CD4-positive, alpha-beta T cell treated with Interleukin-15 for 4 hours (primary cell): ENCODE measurements around the gene TPRG1.

Source experiments
- DNase-seq: peaks from one replicate; pipeline ENCODE4 v3.0.0-alpha.2; 2020; ENCODE audit warnings: low spot score

The TPRG1 gene

DNA sequence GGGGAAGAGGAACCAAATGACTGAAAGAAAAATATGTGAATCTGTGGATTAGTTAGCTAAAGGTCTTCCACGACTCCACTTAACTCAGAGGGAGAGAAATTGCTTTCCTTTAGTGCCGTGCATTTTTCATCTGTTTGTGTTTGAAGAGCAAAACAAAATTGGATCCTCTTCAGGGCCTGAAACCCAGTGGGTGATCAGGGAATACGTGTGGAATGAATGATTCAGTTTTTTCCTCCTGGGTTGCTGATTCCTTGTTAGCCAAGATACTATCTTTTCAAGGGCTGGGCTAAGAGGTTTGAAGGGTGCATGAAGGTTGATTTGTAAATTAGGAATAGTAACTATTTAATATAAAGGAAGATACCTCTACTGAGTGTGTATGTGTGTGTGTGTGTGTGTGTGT lies 61.0 kb downstream of the TPRG1 start:
- DNase-seq: no peak

GRCh38 chr3:189233225-189233858 lies 61.6 kb downstream of the TPRG1 start:
- peak; percentile 5 for DNase-seq

GRCh38 chr3:189235214-189235613 lies 63.4 kb downstream of the TPRG1 start:
- no peak for DNase-seq

- DNase-seq: no peak
Observed at GRCh38 chr3:189236352-189236751, 64.6 kb downstream of the TPRG1 start.

GRCh38 chr3:189237526-189237925 lies 65.8 kb downstream of the TPRG1 start:
- DNase-seq: no peak

- no peak for DNase-seq
Observed at GRCh38 chr3:189238071-189238470, 66.3 kb downstream of the TPRG1 start.

GRCh38 chr3:189239616-189240015 lies 67.8 kb downstream of the TPRG1 start:
- no peak for DNase-seq

DNA sequence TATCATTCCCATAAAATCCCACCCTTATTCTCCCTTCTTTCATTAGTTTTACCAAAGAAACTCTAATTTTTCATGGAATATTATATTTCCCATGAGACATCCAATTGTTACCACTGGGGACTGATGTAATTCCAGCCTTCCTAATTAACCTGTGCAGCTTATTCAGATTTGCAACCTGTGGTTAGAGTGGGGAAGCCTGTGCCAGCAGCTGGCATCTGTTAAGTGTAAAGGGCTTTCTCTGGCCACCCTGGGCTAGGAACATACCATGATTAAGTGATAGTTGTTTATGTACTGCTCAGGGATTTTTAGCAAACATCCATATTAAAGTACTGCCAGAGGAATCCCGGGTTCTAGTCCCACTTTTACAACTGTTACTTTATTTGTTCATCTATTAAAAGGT lies 78.2 kb downstream of the TPRG1 start:
- DNase-seq: no peak

- DNase-seq: no peak
Observed at GRCh38 chr3:189258261-189258660, 86.5 kb downstream of the TPRG1 start.

DNA sequence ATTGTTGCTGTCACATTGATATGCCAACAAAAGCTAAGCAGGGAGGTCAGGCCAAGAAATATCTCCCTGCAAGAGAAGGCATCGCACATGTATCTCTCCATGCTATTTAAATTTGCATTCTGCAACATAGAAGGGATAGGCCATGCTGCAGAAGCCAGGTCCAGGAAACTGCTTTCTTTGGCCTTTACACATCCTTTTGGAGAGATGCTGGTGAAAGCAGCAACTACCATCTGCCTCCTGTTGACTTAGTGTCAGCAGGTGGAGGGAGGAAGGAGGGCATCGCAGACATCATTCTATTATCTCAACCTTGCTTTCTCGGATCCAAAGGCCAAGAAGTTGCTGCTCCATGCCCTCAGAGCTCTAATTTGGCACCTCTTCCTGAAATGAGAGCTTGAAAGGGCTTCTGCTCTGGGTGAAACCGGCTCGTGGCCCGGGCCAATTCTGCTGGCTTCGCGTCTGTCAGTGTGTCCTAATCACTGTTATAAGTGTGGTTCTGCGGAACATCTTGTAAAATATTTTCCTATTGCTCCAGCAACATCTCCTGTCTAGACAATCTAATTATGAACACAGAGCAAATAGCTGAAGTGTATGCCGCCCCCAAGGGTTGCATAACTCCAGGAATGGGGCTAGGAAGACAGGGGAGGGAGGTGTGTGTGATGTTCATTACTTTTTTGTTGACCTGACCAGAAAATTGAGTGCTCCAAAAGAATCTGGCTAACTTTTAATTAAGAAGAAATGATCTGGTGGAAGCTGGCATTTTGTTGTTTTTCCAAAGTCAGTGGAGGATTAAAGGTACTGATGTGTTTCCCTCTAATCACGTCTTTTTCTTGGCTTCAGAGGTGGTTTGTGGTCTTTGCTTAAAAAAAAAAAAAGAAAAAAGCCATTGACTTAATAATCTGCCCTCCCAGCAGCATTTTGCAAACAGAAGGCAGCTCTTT lies 89.1 kb downstream of the TPRG1 start:
- DNase-seq: no peak

GRCh38 chr3:189262746-189263145 lies 91.0 kb downstream of the TPRG1 start:
- no peak for DNase-seq

GRCh38 chr3:189267981-189268613 lies 96.3 kb downstream of the TPRG1 start:
- DNase-seq: no peak

- no peak for DNase-seq
Observed at GRCh38 chr3:189269365-189269764, 97.6 kb downstream of the TPRG1 start.

DNA sequence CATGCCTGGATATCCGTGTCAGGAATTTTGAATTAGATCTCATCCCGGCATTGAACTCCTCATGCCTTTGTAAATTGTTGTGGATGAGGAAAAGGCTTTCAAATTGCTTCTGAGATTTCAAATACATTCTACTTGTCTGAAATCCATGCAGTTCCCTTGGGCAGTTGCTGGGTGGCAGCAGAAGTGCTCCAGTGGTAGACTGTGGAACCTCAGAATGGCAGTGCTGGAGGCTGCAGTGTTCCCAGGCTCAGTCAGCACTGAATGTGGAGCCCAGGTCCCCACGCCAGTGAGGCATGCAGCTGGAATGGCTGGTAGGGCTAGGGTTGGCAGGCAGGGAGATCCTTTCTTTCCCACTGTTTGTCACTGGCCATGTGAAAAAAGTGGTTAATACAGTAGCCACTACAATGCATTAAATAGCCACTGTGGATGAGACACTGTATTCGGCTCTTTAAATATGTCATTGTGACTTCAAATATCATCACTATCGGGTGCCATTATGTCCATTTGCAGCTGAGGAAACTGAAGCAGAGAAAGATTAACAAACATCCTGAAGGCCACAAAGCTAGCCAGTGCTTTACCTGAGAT lies 98.6 kb downstream of the TPRG1 start:
- peak; percentile 32 for DNase-seq

GRCh38 chr3:189272500-189273119 lies 100.8 kb downstream of the TPRG1 start:
- DNase-seq: peak; percentile 12

- no peak for DNase-seq
Observed at GRCh38 chr3:189273736-189274135, 102.0 kb downstream of the TPRG1 start.

DNA sequence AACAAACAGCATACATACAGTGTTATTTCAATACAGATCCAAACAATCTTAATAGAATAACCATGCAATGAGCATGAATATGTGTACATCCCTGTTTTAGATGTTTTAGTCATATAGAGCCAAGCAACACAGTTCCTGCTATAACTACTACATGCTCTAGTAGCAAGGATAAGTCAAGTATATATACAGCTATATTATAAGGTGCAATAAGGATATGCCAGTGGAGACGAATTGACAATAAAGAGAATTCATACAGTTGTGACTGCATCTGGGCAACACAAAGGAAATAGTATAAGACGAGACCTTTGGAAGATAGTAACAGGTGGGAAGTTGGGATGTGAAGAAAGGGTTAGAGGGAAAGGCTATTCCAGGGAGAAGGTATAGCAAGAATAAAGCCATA lies 103.4 kb downstream of the TPRG1 start:
- no peak for DNase-seq

DNA sequence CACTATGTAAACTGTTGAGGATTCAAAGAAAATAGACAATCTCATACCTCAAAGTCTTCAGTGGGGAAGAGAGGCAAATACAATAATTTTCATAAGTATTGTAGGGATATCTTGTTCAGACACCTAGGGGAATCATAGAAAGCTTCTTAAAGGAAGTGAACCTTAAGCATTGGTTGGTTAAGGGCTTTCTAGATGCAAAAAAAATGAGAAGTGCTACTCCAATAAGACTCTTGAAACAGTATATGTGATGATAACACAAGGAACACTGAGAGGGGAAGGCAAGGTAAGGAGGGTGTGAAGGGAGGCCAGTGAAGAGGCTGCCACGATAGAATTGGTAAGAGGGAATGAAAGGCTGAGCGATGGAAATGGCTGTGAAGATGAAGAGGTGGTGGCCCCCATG lies 104.1 kb downstream of the TPRG1 start:
- no peak for DNase-seq

DNA sequence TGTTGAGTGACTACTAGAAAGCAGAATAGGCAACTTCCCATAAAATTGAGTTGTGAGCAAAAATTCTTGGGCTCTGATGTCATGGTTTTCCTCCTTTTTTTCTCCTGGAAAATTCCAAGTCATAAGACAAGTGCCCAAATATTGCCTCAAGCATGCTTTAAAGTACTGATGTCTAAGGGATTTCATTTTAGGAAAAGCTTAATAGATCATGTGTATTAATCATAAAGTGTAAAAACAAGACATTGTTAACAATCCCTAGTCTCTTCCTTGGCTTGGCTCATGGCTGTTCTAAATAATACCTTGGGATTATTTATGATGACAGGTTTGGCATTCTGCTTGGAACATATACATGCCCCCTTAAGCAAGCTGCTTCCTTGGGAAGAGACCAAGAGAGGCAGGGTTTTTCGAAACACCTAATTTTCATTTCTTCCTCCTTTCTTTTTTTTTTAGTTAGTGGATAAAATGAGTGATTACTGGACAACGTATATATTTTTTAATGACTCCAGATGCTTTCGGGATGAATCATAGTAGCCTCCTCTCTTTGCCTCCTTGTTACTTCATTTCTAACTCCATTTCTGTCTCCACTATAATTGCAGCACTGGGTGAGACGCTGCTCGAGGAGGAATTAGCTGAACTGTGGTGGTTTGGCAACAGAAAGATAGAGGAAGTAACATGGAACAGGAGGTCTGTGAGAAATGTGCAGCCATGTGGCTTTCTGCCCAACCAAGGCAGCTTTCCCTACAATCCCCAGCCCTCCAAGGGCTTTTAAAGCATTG lies 104.9 kb downstream of the TPRG1 start:
- DNase-seq: no peak

- DNase-seq: no peak
Observed at GRCh38 chr3:189277711-189278110, 105.9 kb downstream of the TPRG1 start.

- DNase-seq: no peak
Observed at GRCh38 chr3:189278221-189278620, 106.5 kb downstream of the TPRG1 start.
